ENCODE measurements around the gene TFPT.

GRCh38 chr19:54108496-54108895 lies 7.0 kb downstream of the TFPT start:
- TF ChIP-seq, protein P1, sequence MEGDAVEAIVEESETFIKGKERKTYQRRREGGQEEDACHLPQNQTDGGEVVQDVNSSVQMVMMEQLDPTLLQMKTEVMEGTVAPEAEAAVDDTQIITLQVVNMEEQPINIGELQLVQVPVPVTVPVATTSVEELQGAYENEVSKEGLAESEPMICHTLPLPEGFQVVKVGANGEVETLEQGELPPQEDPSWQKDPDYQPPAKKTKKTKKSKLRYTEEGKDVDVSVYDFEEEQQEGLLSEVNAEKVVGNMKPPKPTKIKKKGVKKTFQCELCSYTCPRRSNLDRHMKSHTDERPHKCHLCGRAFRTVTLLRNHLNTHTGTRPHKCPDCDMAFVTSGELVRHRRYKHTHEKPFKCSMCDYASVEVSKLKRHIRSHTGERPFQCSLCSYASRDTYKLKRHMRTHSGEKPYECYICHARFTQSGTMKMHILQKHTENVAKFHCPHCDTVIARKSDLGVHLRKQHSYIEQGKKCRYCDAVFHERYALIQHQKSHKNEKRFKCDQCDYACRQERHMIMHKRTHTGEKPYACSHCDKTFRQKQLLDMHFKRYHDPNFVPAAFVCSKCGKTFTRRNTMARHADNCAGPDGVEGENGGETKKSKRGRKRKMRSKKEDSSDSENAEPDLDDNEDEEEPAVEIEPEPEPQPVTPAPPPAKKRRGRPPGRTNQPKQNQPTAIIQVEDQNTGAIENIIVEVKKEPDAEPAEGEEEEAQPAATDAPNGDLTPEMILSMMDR (conservative IDR thresholded peaks at IDR 0.05; ENCODE audit: low read depth, low read length) = no peak
- TF ChIP-seq ELK1 (IDR thresholded peaks at IDR 0.05; ENCODE audit: borderline replicate concordance, low read depth, low read length) (no peak), POLR2A (IDR thresholded peaks at IDR 0.05; ENCODE audit: low read depth, low read length) (no peak), MAFK (IDR thresholded peaks at IDR 0.05; ENCODE audit: low read depth, low read length) (peak; percentile 26; the same call in 1 of the 2 replicates)

All from IMR-90 (cell line).